ENCODE data around the gene PTGES3.

Gene PTGES3

GRCh38 chr12:56622535-56622934 lies 65.5 kb downstream of the PTGES3 start:
- no peak for DNase-seq

GRCh38 chr12:56616925-56617324 lies 71.2 kb downstream of the PTGES3 start:
- no peak for DNase-seq

- DNase-seq = no peak
These were observed 71.8 kb downstream of the PTGES3 start for GRCh38 chr12:56616244-56616643.

GRCh38 chr12:56614627-56615026 lies 73.5 kb downstream of the PTGES3 start:
- no peak for DNase-seq

Measured in activated CD4-positive, CD25-positive, alpha-beta regulatory T cell (primary cell).